PC-9 (cell line): ENCODE measurements around the gene CLIC1.

ENCODE experiments used
- CTCF ChIP-seq: fragments of 200-600 bp; sonication (generic); conservative IDR thresholded peaks from 2 replicates; pipeline ENCODE4 v1.6.1; 2017; ENCODE audit warnings: mixed run types, antibody characterized with exemption, mild to moderate bottlenecking, moderate library complexity
- EZH2 ChIP-seq: fragments of 200-600 bp; sonication (generic); IDR thresholded peaks from 2 replicates; pipeline ENCODE4 v1.8.0; 2017; ENCODE audit warnings: antibody characterized with exemption, low read depth

GRCh38 chr6:31736768-31737314, 511 bp upstream of the CLIC1 start:
- TF ChIP-seq EZH2 (no peak), CTCF (no peak)
